Activated naive CD8-positive, alpha-beta T cell treated with anti-CD3 and anti-CD28 coated beads, Interleukin-2, amount 10 ng/mL, durations not matched to agents 7 days and 5 days (primary cell): ENCODE measurements around the gene ATG14. TPM values are rescaled to one million over a fixed set of nuclear protein-coding genes. Genes with fewer than 3 reads are reported as not detected.

Experiments used
- ATAC-seq: fragments of 150-1000 bp; cut with Tn5 transposase; one replicate; pipeline ENCODE4 v1.10.0; 2021; ENCODE audit warnings: low read depth, moderate library complexity
- POLR2A ChIA-PET: fragments of 350-600 bp; sonication (Branson Sonifier 250); formaldehyde crosslinking; loops from one replicate; lab custom pipeline; 2021; ENCODE audit warnings: antibody characterized with exemption; lab: Charles Lee
- DNase-seq: peaks from one replicate; pipeline ENCODE4 v3.0.0; 2021
- H3K27ac Mint-ChIP-seq: one replicate; pipeline ENCODE4 v1.8.0; 2022; ENCODE audit warnings: mild to moderate bottlenecking, mixed read lengths
- H3K27me3 Mint-ChIP-seq: one replicate; pipeline ENCODE4 v1.8.0; 2022; ENCODE audit warnings: mild to moderate bottlenecking, moderate library complexity, mixed read lengths
- H3K36me3 Mint-ChIP-seq: one replicate; pipeline ENCODE4 v1.8.0; 2021; ENCODE audit warnings: mild to moderate bottlenecking, mixed read lengths
- H3K4me1 Mint-ChIP-seq: one replicate; pipeline ENCODE4 v1.8.0; 2021; ENCODE audit warnings: mixed read lengths
- H3K4me3 Mint-ChIP-seq: one replicate; pipeline ENCODE4 v1.8.0; 2022; ENCODE audit warnings: mild to moderate bottlenecking, moderate library complexity, mixed read lengths
- H3K9me3 Mint-ChIP-seq: one replicate; pipeline ENCODE4 v1.8.0; 2021; ENCODE audit warnings: mixed read lengths
- total RNA-seq, 2 experiments: library from RNA; stranded (reverse); gene quantifications; one replicate each; pipeline ENCODE4 v1.2.3, GENCODE V29; 2021

ATG14 gene
- total RNA-seq, 2 experiments from 2014 or later: 7.8 to 8.1 TPM

DNA sequence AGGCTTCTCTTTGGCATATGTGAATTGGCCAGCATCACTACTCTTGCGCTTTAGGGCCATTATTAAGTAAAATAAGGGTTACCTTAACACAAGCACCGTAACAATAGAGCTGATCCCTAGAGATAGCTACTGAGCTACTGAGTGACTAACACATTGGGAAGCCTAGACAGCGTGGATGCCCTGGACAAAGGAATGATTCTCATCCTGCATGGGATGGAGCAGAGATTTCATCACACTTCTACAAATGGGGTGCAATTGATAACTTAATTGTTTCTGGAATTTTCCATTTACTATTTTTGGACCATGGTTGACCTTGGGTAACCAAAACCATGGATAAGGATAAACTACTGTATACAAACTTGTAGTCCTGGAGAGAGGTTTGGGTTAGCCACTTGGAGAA lies 83.3 kb downstream of the ATG14 start:
- H3K36me3 Mint-ChIP-seq: peaks cover 3% of the 10 kb centered on the region
- DNase-seq (no peak), ATAC-seq (no peak)
- no peak overlapping the region for H3K4me3 Mint-ChIP-seq
- H3K27ac Mint-ChIP-seq: no peak overlapping the region
- no peaks in the 10 kb centered on the region for H3K27me3 Mint-ChIP-seq
- no peaks in the 10 kb centered on the region for H3K9me3 Mint-ChIP-seq
- H3K4me1 Mint-ChIP-seq: peaks cover 23% of the 10 kb centered on the region
- POLR2A ChIA-PET: interaction anchor here (0.6 kb wide), 1 partner anchor 331 kb away, joined by 4 read pairs; no protein-coding TSS in a partner anchor

DNA sequence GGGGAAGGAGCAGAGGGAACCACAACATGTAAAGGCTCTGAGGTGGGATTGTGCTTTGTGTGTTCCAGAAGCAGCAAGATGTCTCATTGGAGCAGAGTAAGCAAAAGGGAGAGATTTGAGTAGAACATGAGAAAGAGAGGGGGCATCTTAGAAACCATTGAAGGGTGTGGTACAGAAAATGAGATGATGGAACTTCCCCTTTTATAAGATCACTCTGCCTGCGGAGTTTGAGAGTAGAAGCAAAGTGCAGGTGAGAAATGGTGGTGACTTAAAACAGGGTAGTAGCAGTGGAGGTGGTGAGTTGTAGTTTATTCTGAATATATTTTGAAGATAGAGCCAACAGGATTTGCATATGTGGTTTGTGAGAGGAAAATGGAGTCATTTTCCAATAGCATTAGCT lies 84.5 kb downstream of the ATG14 start:
- Mint-ChIP-seq H3K9me3 (no peaks in the 10 kb centered on the region), H3K27ac (no peak overlapping the region)

DNA sequence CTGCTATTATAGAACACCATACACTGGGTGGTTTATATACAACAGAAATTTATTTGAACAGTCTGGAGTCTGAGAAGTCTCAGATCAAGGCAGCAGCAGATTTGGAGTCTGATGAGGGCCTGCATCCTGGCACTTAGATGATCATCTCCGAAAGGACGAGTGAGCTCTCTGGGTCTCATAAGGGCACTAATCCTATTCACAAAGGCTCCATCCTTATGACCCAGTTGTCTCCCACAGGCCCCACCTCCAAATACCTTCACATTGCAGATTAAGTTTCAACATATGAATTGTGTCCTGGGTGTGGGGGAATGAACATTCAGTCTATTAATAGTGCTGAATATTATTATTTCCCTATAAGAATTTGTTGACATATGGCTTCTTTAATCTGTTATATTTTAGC lies 86.8 kb downstream of the ATG14 start:
- Mint-ChIP-seq H3K27me3 (no peaks in the 10 kb centered on the region), H3K27ac (no peak overlapping the region), H3K4me1 (peaks cover 6% of the 10 kb centered on the region), H3K4me3 (no peak overlapping the region), H3K36me3 (peaks cover 8% of the 10 kb centered on the region), H3K9me3 (no peaks in the 10 kb centered on the region)
- no peak for ATAC-seq
- POLR2A ChIA-PET: no interaction called here
- no peak for DNase-seq

More for the DNA sequence above, 84.5 kb downstream of the ATG14 start:
- DNase-seq (no peak), ATAC-seq (no peak)
- Mint-ChIP-seq H3K4me1 (peaks cover 13% of the 10 kb centered on the region), H3K4me3 (no peak overlapping the region), H3K27me3 (no peaks in the 10 kb centered on the region), H3K36me3 (peaks cover 3% of the 10 kb centered on the region)
- POLR2A ChIA-PET: no interaction called here

DNA sequence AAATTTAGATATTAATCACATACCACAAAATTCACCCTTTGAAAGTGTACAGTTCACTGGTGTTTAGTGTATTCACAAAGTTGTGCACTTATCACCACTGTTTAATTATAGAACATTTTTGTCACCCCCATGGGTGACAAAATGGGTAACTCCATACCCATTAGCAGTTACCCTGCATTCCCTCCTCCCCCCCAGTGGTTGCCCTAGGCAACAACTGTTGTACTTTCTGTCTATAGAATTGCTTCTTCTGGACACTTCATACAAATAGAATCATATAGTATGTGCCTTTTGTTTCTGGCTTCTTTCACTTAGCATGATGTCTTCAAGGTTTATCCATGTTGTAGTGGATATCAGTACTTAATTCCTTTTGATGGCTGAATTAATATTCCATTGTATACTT lies 87.7 kb downstream of the ATG14 start:
- DNase-seq (no peak), ATAC-seq (no peak)
- no peak overlapping the region for H3K4me3 Mint-ChIP-seq
- H3K9me3 Mint-ChIP-seq: no peaks in the 10 kb centered on the region
- H3K36me3 Mint-ChIP-seq: peaks cover 10% of the 10 kb centered on the region
- H3K27me3 Mint-ChIP-seq: no peaks in the 10 kb centered on the region
- POLR2A ChIA-PET: no interaction called here
- no peak overlapping the region for H3K27ac Mint-ChIP-seq
- peaks cover 6% of the 10 kb centered on the region for H3K4me1 Mint-ChIP-seq

DNA sequence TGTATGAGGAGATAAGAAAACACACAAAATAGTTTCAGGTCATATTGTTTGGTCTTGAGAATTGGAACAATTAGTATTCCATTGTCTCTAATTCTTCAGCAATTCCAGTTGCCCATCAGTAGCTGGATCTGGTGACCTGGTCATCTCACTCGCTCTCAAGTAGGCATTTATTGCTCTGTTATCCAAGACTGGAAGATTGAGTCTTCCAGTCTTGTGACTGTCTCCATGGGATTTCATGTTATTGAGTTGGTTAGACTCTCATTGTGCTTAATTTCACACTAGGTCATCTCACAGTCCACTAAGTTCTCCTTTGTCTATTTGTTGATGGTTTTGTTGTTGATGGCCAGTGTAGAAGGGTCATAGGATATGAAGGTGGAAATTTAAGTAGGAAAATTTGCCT lies 92.9 kb downstream of the ATG14 start:
- Mint-ChIP-seq H3K9me3 (peaks cover 2% of the 10 kb centered on the region), H3K36me3 (peaks cover 39% of the 10 kb centered on the region), H3K4me3 (no peak overlapping the region), H3K27ac (no peak overlapping the region), H3K4me1 (no peaks in the 10 kb centered on the region), H3K27me3 (no peaks in the 10 kb centered on the region)
- DNase-seq (no peak), ATAC-seq (no peak)
- POLR2A ChIA-PET: no interaction called here

DNA sequence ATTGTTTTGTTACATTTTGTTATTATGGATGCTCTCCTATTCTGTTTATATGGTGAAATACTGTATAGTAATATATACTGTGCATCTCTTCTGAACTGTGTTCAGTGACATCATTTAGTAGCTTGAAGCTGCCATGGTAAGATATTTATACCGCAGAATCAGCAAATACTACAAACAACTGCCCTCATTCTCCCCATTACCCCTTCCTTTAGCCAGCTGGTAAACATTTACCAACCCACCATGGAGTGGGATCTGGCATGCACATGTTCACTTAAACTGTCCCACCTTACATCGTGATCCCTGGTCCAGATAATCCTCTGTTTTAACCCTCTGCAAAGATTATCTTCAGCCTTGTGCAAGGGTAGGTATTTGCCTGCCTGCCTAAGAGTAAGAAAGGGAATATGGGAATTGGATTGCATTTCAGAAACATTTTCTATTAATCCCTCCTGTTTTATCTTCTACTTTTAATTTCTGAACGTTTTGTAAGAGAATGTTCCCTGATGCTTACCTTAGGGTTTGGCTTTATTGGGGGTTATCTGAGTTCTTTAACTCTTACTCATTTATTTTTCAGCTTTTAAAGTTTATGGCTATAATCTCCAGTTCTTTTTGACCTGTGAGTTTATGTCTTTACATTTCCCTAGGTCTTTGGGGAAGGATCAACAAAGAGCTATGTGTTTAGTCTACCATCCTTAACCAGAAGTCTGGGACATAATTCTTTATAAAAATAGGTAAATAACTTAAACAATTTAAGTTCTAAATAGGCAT lies 93.9 kb downstream of the ATG14 start:
- Mint-ChIP-seq H3K36me3 (peaks cover 45% of the 10 kb centered on the region), H3K4me1 (peaks cover 1% of the 10 kb centered on the region), H3K4me3 (no peak overlapping the region), H3K27me3 (no peaks in the 10 kb centered on the region), H3K27ac (no peak overlapping the region), H3K9me3 (peaks cover 10% of the 10 kb centered on the region)
- ATAC-seq: no peak
- DNase-seq: no peak
- POLR2A ChIA-PET: no interaction called here

DNA sequence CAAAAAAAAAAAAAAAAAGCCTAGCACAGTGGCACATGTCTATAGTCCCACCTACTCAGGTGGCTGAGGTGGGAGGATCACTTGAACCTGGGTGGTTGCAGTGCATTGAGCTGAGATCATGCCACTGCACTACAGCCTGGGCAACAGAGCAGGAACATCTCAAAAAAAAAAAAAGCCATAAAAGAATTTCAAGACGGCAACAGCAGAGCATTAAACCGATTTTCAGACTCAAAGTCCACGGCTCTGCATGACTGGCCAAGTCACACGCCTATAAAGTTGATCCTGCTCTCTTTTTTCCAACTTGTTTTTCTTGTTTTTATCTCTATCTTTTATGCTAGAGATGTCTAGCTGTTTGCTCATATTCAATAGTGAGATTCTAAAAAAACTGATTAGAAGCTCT lies 95.1 kb downstream of the ATG14 start:
- H3K9me3 Mint-ChIP-seq: peaks cover 10% of the 10 kb centered on the region
- peaks cover 51% of the 10 kb centered on the region for H3K36me3 Mint-ChIP-seq
- ATAC-seq (no peak), DNase-seq (no peak)
- H3K4me1 Mint-ChIP-seq: peaks cover 1% of the 10 kb centered on the region
- POLR2A ChIA-PET: interaction anchor here (0.6 kb wide), 1 partner anchor 47 kb away, joined by 3 read pairs; no protein-coding TSS in a partner anchor
- no peak overlapping the region for H3K27ac Mint-ChIP-seq
- no peaks in the 10 kb centered on the region for H3K27me3 Mint-ChIP-seq
- H3K4me3 Mint-ChIP-seq: no peak overlapping the region

Other genes starting within 250 kb of the ATG14 start
- gene DLGAP5, start 220.2 kb downstream of the ATG14 start, total RNA-seq: 10 to 100 TPM; 79.7 to 84.8 TPM
- gene FBXO34, start 140.4 kb downstream of the ATG14 start, total RNA-seq: 10 to 100 TPM; 26.1 to 27.0 TPM
- not detected for gene TBPL2, start 28.8 kb upstream of the ATG14 start, total RNA-seq
- 100 to 1,000 TPM; 110 to 111 TPM for gene KTN1, start 168.4 kb upstream of the ATG14 start, total RNA-seq